DMS53 treated with DMSO at 0.1 percent for 48 hours (cell line): ENCODE results near the gene RWDD3.

Source experiments
- DNase-seq: peaks from one replicate; lab custom pipeline; 2025; ENCODE audit not compliant: unreplicated experiment; lab: John Stamatoyannopoulos, UW

RWDD3 gene, protein sequence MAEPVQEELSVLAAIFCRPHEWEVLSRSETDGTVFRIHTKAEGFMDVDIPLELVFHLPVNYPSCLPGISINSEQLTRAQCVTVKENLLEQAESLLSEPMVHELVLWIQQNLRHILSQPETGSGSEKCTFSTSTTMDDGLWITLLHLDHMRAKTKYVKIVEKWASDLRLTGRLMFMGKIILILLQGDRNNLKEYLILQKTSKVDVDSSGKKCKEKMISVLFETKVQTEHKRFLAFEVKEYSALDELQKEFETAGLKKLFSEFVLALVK

DNA sequence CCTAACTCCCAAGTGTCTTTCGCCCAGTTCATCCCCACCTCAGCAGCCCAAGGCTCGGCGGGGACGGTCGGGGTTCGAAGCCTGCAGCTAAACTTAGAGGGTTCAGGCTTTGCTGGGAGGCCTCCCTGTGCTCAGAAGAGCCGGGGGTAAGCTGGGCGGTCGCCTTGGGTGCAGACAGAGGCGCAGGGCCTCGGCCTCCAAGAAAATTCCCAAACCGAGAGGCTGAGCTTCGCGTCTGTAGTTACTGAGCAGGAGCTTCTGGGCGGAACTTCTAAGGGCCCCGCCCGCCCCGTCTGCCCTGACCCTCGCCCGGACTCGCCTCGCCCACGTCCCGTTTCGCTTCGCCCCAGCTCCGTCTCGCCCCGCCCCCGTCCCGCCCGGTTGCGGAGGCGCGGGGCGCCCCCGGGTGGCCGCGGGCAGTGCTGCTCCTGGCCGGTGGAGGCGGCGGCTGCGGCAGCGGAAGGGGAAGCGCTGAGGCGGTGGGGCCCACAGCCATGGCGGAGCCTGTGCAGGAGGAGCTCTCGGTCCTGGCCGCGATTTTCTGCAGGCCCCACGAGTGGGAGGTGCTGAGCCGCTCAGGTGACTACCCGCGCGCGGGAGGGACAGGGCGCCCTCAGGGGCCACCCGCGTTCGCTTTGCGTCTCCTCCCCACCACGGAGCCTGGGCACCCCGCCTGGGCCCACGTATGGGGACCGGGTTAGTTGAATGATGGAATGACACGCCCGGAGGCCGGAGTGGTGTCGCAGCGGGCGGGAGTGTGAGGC is at the start of gene RWDD3:
TSS of gene RWDD3 (plus strand) at position 474 of the 764 bp plus-strand sequence. CDS start at position 495, 21 bp downstream.
- DNase-seq = peak; percentile 93

DNA sequence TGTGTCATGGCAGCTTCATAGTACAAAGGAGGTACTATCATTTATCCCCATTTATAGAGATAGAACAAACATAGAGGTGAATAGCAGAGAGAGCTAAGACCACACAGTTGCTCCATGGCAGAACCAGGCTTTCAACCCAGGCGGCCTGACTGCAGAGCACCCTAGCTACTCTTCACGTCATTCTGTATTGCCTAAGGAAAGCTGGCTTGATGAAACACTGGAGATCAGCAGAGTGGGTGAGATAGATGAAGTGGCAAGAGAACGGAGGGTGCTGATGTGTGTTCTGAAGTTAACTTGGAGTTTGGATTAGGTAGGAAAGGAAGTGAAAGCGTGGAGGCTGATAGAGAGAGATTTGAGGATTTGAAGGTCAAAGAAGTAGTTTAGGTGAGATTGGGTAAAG is 47.9 kb upstream of the RWDD3 start:
- no peak for DNase-seq

DNA sequence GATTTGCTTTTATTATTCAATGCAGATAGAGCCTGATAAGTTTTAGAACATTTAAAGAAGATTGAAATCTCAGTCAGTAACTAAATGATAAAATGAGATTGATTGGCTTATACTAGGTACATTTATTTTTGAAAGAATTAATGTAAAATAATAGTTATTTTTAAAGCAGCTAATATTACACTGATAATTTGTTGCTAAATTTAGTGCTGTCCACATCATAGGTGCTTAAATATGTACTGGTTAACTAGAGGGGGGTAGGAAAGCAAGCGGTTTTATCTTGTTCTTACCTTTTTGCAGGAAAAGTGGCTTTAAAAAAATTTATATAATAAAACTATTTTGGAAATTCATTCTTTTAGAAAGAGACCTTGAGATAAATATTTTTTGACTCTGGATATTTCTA is 40.4 kb upstream of the RWDD3 start:
- DNase-seq = no peak

DNA sequence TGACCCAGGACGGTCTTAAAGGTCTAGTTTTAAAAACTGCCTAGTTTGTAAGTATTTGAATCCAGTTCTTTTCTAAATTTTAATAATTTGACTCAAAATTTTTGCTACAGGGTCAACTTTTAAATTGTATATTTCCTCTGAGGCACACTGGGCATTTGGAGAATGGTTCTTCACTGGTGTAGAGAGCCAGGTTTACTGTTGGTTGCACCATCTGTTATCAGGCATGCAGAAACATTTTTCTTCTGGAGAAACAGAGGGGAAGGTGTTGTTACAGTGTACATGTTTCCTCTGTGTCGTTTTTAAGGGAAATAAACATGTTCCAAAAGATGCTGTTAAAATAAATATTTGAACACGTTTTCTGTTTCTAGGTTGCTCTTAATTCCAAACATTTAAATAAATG is 39.0 kb upstream of the RWDD3 start:
- DNase-seq = no peak

DNA sequence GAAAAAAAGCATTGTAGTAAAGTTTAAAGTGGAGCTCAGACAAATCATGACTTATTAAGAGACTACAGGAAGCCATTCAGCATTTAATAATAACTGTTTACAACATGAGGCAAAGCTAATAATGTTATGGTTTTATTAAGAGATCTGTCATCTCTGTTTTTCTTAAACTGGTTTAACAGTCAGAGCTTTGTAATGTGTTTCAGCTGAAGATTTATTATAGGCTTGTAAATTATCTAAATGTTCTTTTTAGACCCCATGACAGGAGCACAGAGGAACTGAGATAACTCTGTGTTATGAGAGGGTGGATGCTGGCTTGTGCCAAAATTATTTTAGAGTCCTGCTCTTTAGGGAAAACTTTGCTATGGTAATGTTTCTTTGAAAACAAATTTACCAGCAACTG is 38.0 kb upstream of the RWDD3 start:
- DNase-seq = no peak

DNA sequence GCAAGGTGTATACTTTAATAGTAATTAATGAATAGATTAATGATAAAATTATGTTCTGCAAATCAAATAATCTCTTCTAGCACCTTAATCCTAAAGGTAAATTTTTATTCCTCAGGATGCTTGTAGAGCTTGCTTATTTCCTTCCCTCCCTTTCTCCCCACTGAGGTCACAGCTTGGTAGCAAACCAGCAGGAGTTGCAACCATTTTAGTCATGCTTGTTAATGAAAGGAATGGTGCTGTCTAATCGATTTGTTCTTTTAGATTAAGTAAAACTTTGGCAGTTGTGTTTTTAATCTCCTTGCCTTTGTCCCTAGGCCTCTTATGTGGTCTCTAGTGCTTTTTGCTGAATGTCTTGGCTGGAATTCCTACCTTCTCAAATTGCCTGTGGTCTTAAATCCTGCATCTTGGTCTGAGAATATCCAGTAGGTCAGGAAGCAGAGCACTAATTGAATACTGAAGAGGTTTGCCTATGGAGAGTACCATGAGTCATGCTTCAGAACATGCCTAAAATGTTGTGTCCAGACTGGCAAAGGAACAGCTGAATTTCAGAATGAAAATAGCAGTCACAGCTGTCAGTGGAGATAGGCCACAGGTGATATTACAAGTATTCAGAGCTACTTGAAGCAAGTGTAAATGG is 36.3 kb upstream of the RWDD3 start:
- DNase-seq = peak; percentile 22

DNA sequence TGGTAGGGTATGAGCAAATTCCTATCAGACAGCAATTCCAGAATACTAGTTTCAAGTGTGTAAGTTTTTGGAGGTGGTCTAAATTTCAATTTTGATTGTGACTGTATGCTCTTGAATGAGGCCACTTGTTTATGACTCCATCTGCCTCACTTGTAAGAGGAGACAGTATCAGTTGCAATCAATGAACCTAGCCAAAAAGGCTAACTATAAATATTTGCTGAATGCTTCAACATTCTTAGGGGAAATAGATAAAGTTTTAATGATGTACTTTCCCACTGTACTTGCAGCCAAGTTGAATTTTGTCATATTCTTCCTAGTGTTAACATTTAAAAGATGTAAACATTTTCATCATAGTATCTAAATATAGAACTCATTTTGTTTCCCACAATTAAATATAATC is 32.1 kb upstream of the RWDD3 start:
- no peak for DNase-seq

DNA sequence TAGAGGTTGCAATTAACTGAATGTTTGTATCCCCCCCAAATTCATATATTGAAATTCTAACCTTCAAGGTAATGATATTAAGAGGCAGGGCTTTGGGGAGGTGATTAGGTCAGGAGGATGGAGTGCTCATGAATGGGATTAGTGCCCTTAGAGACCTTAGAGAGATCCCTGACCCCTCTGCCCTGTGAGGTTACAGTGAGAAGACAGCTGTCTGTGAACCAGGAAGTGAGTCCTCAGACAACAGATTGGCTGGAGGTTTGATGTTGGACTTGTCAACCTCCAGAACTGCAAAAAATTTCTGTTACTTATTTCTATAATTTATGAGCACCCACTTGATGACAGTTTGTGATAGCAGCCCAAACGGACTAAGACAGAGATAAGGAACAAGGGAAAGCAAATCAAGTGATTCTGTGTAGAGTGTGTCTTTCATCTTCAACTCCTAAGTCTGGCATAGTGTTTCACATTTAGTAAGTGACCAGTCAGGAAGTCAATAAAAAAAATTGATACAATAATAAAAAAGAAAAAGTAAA is 30.0 kb upstream of the RWDD3 start:
- peak; percentile 23 for DNase-seq

DNA sequence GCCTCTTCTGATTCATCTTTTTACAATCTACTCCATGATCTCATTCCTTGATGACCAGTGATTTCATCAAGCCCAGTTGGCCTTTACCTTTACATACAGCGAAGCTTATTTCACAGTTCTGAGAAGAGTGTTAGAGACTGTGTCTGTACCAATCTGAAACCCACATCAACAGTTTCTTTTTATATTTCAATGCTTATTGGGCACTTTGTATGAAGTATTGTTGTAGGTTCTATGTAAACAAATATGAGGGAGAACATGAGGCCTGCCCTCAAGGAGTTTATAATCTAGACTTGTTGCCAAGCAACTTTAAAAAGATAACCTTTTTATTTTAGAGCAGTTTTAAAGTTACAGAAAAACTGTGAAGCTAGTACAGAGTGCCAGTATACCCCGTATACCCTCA is 27.5 kb upstream of the RWDD3 start:
- DNase-seq = no peak

DNA sequence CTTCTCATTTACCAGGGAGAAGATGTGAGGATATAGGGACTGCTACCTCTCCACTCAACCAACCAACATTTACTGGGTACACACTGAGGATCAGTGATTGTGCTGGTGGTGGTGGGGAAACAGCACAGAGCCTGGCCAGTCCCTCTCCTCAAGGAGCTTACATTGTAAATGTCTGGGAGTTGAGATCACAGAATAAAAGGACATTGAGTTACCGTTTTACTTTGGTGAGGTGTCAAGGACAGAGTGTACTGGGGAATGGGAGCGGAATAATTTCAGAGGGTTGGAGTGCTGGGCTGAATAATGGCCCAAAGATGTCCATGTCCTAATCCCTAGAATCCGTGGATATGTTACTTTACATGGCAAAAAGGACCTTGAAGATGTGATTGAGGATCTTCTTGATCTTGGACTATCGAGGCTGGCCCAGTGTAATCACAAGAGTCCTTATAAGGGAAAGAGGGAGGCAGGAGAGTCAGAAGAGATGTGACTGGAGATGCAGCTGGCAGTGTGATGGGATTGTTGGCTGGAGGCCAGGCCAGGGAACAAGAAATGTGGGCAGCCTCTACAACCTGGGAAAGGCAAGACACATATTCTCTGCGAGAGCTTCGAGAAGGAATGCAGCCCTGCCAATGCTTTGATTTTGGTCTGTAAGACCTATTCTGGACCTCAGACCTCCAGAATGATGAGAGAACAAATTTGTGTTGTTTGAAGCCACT is 26.6 kb upstream of the RWDD3 start:
- DNase-seq = no peak

DNA sequence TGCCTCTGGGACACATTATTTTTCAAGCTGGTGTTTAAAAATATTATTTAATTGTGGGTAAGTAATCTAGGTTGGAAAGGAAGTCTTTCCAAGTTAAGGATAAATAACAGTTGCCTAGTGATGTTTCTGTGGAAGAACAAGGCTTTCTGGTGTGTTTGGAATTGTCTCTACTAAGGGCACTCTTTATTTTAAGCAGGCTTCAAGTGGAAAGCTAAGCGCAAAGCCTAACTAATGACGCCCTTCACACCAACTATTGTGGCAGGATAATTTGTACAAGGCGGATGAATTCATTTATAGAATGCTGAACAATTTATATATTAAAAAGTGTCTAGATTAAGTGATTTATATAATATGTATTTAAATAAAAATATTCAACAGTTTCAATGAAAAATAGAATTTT is 25.1 kb upstream of the RWDD3 start:
- DNase-seq = no peak

DNA sequence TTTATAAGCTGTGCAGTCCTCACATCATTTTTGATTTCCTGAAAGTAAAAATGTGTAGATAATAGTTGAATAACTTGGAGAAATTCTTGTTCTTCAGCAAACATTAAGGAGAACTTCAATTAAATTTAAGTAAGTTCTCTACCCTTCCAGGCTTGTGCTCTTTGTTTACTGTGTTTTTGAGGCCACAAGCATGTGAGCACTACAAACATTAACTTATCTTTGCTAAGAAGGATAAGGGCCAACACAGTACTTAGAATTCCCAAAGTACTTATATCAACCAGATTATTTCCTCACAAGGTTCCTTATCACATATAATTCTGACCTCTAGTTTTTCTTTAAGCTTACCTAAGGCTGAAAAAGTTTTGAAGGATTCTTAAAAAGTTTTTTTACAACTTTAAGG is 24.7 kb upstream of the RWDD3 start:
- DNase-seq = no peak

DNA sequence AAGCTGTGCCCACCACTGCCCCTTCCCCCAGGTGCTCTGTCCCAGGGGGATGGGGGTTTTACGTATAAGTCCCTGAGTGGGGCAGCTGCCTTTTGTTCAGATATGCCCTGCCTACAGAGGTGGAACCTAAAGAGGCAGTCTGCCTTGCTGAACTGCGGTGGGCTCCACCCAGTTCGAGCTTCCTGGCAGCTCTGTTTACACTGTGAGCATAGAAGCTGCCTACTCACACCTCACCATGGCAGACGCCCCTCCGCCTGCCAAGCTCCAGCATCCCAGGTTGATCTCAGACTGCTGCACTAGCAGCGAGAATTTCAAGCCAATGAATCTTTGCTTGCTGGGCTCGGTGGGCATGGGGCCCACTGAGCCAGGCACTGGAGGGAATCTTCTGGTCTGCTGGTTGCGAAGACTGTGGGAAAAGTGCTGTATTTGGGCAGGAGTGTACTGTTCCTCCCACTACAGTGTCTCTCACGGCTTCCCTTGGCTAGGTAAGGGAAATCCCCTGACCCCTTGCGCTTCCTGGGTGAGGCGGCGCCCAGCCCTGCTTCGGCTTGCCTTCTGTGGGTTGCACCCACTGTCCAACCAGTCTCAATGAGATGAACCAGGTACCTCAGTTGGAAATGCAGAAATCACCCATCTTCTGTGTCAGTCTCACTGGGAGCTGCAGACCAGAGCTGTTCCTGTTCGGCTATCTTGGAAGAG is 17.6 kb upstream of the RWDD3 start:
- DNase-seq = no peak

DNA sequence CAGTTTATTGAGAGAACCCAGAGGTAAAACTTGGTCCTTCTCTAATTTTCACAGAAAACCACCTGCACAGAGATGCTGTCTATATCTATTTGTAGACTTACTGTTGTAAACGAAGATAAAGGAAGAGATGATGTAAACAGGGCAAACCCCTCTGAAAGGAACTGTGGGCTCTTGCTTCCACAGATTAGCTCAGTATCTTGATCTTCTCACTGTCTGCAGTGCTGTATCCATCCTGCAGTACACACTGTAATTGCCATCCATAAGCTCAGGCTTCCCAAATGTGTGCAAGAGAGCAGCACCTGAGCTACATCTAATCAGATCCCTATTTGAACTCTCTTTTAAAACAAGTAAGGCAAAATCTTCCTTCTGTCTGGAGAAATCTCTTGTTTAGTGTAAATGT is 16.6 kb upstream of the RWDD3 start:
- DNase-seq = no peak

DNA sequence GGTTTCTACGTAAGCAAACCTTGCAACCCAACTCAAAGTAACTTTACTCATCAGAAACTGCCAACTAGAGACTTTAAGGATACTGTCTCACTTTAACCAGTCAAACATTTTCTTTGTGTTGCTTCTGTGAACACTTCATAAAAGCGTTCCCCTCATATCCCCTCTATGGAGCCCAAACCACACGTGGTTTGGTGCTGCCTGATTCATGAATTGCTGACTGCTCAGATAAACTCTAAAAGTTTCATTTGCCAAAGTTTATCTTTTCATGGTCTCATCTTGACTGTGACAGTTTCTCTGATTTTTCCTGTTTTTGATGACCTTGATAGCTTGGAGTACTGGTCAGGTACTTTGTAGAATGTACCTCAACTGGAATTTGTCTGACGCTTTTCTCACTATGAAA is 14.6 kb upstream of the RWDD3 start:
- no peak for DNase-seq

DNA sequence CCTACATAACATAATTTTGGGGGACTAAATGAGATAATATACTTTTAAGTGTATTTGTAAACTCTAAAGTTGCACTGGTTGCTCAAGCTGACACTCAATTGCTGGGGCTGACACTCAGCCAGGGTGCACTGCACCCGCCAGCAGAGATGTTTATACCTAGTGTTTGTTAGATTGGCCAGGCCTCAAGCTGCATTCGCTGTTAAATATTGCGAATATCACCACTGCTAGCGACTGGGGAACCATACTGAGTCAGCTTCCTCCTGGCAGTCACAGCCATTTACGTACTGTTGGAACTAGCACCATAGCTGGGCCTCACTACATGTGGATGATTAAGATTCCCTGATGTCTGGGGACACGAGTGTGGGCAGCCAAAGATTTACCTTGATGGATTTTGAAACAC is 12.7 kb upstream of the RWDD3 start:
- DNase-seq = no peak

DNA sequence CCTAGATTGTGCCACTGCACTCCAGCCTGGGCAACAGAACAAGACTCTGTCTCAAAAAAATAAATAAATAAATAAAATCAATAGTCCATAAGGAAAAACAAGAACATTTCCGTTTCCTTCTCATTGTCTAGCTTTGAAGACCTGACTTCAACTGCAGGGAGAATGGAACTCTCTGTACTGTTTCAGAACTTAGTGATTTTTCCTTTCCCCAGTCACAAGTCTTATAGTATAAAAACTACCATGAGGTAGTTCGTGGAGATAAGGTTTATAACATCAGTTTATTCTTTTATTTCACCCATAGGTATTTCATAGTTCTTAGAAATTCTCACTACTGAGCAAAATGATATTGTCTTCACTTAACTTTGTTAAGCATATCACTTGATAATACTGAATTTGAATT is 11.4 kb upstream of the RWDD3 start:
- no peak for DNase-seq

DNA sequence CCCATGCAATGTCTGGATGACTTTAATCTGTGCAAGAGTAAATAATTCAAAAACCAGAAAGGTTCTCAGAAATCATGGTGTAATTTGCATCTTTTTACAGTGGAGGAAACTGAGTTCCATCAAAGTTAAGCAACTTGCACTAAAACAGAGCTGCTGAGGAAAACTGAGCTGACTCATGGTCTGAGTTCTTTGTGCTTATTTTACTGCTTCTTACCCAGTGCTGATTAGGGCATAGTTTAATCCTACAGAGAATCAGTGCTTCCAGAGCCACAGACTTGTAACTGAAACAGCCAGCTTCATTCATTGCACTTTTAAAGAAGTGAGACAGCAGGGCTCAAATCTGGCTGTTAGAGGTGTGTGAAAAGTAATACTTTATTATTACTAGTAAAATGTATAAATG is 10.9 kb upstream of the RWDD3 start:
- no peak for DNase-seq

DNA sequence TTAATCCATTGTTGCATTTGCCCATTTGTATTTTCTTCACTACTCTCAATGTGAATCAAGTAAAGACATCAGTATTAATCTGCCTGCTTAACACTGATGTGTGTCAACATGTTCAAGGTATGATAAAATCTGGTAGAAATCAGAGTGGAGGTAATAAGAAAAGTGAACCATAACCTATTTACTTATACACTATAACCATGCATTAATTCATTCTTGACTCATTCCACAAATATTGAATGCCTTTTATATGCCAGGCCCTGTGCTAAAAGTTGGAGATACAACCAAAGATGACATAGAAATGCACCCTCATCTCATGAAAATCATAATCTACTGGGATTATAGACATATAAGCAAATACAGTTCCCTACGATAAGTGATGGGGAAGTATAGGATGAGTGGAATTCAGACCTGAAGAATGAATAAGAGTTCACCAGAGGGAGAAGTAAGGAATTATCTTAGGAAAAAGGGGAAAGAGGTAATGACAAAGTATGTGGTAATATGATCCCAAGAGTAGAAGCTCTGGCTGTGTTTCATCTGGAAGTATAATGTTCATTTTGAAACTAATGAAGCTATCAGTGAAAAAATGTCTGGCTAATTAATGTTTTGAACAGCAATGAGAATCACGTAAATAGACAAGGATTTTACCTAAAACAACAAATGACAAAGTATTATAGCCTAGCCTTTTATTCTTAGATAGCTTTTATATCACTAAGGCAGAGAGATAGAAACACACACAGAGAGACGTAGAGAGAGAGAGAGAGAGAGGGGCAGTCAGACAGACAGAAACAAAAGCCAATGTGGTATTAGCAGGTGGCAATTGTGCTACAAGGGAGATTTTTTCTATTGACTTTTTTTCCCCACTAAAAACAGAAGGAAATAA is 7.0 kb upstream of the RWDD3 start:
- no peak for DNase-seq

DNA sequence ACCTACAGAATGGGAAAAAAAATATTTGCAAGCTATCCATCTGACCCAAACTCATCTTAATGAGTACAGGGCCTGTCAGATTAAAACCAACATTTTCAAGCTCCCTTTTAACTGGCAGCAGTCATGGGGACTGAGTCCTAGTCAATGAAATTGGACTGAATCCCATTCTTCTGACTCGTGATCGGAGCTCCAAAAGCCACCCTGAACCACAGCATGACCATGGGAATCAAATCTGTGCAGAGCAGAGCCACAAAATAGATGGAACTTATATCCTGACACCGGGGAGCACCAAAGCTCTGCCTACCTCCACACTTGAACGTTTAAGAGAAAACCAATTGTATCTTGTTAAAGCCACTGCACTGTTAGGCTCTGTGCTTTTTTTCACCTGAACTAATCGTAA is 5.0 kb upstream of the RWDD3 start:
- no peak for DNase-seq
